ENCODE measurements around the gene ABHD8. TPM values are rescaled to one million over a fixed set of nuclear protein-coding genes. Genes with fewer than 3 reads are reported as not detected.

Gene ABHD8
- 9.9 and 10.9 TPM in 2 replicates for total RNA-seq

GRCh38 chr19:17303167-17303939, at the start of gene ABHD8:
ABHD8 (minus strand) TSS chr19:17303425; CDS start chr19:17301616, 1,809 bp downstream.
- H3K27ac Mint-ChIP-seq = peak within 1 kb of the TSS; percentile 49
- peak within 1 kb of the TSS; percentile 68 for H3K4me3 Mint-ChIP-seq (ENCODE audit: low read depth)
- intact Hi-C loops (cut with micrococcal nuclease) = no loop called here
- H3K4me1 Mint-ChIP-seq (ENCODE audit: low read depth) = peaks cover 27% of the 10 kb centered on the region
- H3K36me3 Mint-ChIP-seq (ENCODE audit: low read depth) = peaks cover 9% of the 10 kb centered on the region
- H3K27me3 Mint-ChIP-seq (ENCODE audit: low read depth) = no peaks in the 10 kb centered on the region
- peak; percentile 92 for DNase-seq (ENCODE audit: low spot score)
- H3K9me3 Mint-ChIP-seq = no peaks in the 10 kb centered on the region

- Mint-ChIP-seq H3K4me1 (ENCODE audit: low read depth) (peaks cover 2% of the 10 kb centered on the region), H3K27ac (no peak overlapping the region), H3K9me3 (no peaks in the 10 kb centered on the region), H3K36me3 (ENCODE audit: low read depth) (no peaks in the 10 kb centered on the region), H3K4me3 (ENCODE audit: low read depth) (no peak overlapping the region), H3K27me3 (ENCODE audit: low read depth) (peaks cover 10% of the 10 kb centered on the region)
- no peak for DNase-seq (ENCODE audit: low spot score)
- intact Hi-C loops (cut with micrococcal nuclease) = no loop called here
Measured at GRCh38 chr19:17352608-17353280, 49.5 kb upstream of the ABHD8 start.

GRCh38 chr19:17351815-17352435, 48.7 kb upstream of the ABHD8 start:
- Mint-ChIP-seq H3K4me3 (ENCODE audit: low read depth) (no peak overlapping the region), H3K27me3 (ENCODE audit: low read depth) (peaks cover 11% of the 10 kb centered on the region), H3K4me1 (ENCODE audit: low read depth) (peaks cover 2% of the 10 kb centered on the region), H3K36me3 (ENCODE audit: low read depth) (no peaks in the 10 kb centered on the region), H3K9me3 (no peaks in the 10 kb centered on the region), H3K27ac (no peak overlapping the region)
- DNase-seq (ENCODE audit: low spot score) = no peak
- intact Hi-C loops (cut with micrococcal nuclease) = no loop called here

GRCh38 chr19:17348700-17349099, 45.5 kb upstream of the ABHD8 start:
- Mint-ChIP-seq H3K36me3 (ENCODE audit: low read depth) (peaks cover 4% of the 10 kb centered on the region), H3K27ac (no peak overlapping the region), H3K4me3 (ENCODE audit: low read depth) (no peak overlapping the region), H3K27me3 (ENCODE audit: low read depth) (peaks cover 11% of the 10 kb centered on the region), H3K9me3 (no peaks in the 10 kb centered on the region), H3K4me1 (ENCODE audit: low read depth) (peaks cover 7% of the 10 kb centered on the region)
- intact Hi-C loops (cut with micrococcal nuclease) = loop anchor here (5.0 kb wide), 1 partner anchor 119 kb away; no protein-coding TSS in a partner anchor
- no peak for DNase-seq (ENCODE audit: low spot score)

GRCh38 chr19:17347877-17348276, 44.7 kb upstream of the ABHD8 start:
- H3K36me3 Mint-ChIP-seq (ENCODE audit: low read depth) = peaks cover 4% of the 10 kb centered on the region
- intact Hi-C loops (cut with micrococcal nuclease) = loop anchor here (5.0 kb wide), 1 partner anchor 119 kb away; no protein-coding TSS in a partner anchor
- no peak overlapping the region for H3K27ac Mint-ChIP-seq
- no peak for DNase-seq (ENCODE audit: low spot score)
- H3K27me3 Mint-ChIP-seq (ENCODE audit: low read depth) = peaks cover 11% of the 10 kb centered on the region
- no peak overlapping the region for H3K4me3 Mint-ChIP-seq (ENCODE audit: low read depth)
- H3K9me3 Mint-ChIP-seq = no peaks in the 10 kb centered on the region
- H3K4me1 Mint-ChIP-seq (ENCODE audit: low read depth) = peaks cover 7% of the 10 kb centered on the region

- Mint-ChIP-seq H3K27me3 (ENCODE audit: low read depth) (peaks cover 11% of the 10 kb centered on the region), H3K4me1 (ENCODE audit: low read depth) (peaks cover 7% of the 10 kb centered on the region), H3K9me3 (no peaks in the 10 kb centered on the region), H3K4me3 (ENCODE audit: low read depth) (no peak overlapping the region), H3K36me3 (ENCODE audit: low read depth) (peaks cover 4% of the 10 kb centered on the region), H3K27ac (no peak overlapping the region)
- intact Hi-C loops (cut with micrococcal nuclease) = loop anchor here (5.0 kb wide), 1 partner anchor 120 kb away; no protein-coding TSS in a partner anchor
- DNase-seq (ENCODE audit: low spot score) = no peak
Measured at GRCh38 chr19:17347361-17347760, 44.1 kb upstream of the ABHD8 start.

- peaks cover 11% of the 10 kb centered on the region for H3K27me3 Mint-ChIP-seq (ENCODE audit: low read depth)
- H3K4me3 Mint-ChIP-seq (ENCODE audit: low read depth) = no peak overlapping the region
- H3K9me3 Mint-ChIP-seq = no peaks in the 10 kb centered on the region
- H3K27ac Mint-ChIP-seq = no peak overlapping the region
- peaks cover 4% of the 10 kb centered on the region for H3K36me3 Mint-ChIP-seq (ENCODE audit: low read depth)
- H3K4me1 Mint-ChIP-seq (ENCODE audit: low read depth) = peaks cover 7% of the 10 kb centered on the region
- intact Hi-C loops (cut with micrococcal nuclease) = loop anchor here (1.0 to 5.0 kb wide), 2 partner anchors 40 to 121 kb away; no protein-coding TSS in a partner anchor
- peak; percentile 70 for DNase-seq (ENCODE audit: low spot score)
Measured at GRCh38 chr19:17346109-17346671, 43.0 kb upstream of the ABHD8 start.

GRCh38 chr19:17341845-17342244, 38.6 kb upstream of the ABHD8 start:
- DNase-seq (ENCODE audit: low spot score) = no peak
- intact Hi-C loops (cut with micrococcal nuclease) = no loop called here
- Mint-ChIP-seq H3K4me1 (ENCODE audit: low read depth) (peaks cover 5% of the 10 kb centered on the region), H3K4me3 (ENCODE audit: low read depth) (no peak overlapping the region), H3K27ac (no peak overlapping the region), H3K9me3 (no peaks in the 10 kb centered on the region), H3K27me3 (ENCODE audit: low read depth) (no peaks in the 10 kb centered on the region), H3K36me3 (ENCODE audit: low read depth) (peaks cover 17% of the 10 kb centered on the region)

GRCh38 chr19:17341386-17341785, 38.2 kb upstream of the ABHD8 start:
- Mint-ChIP-seq H3K27me3 (ENCODE audit: low read depth) (no peaks in the 10 kb centered on the region), H3K9me3 (no peaks in the 10 kb centered on the region), H3K27ac (no peak overlapping the region), H3K4me3 (ENCODE audit: low read depth) (no peak overlapping the region), H3K4me1 (ENCODE audit: low read depth) (peaks cover 5% of the 10 kb centered on the region), H3K36me3 (ENCODE audit: low read depth) (peaks cover 17% of the 10 kb centered on the region)
- intact Hi-C loops (cut with micrococcal nuclease) = no loop called here
- DNase-seq (ENCODE audit: low spot score) = no peak

GRCh38 chr19:17340871-17341357, 37.7 kb upstream of the ABHD8 start:
- no peak for DNase-seq (ENCODE audit: low spot score)
- Mint-ChIP-seq H3K27me3 (ENCODE audit: low read depth) (no peaks in the 10 kb centered on the region), H3K9me3 (no peaks in the 10 kb centered on the region), H3K36me3 (ENCODE audit: low read depth) (peaks cover 17% of the 10 kb centered on the region), H3K4me1 (ENCODE audit: low read depth) (peaks cover 1% of the 10 kb centered on the region), H3K4me3 (ENCODE audit: low read depth) (no peak overlapping the region), H3K27ac (no peak overlapping the region)
- intact Hi-C loops (cut with micrococcal nuclease) = no loop called here

GRCh38 chr19:17340302-17340870, 37.2 kb upstream of the ABHD8 start:
- Mint-ChIP-seq H3K4me1 (ENCODE audit: low read depth) (peaks cover 1% of the 10 kb centered on the region), H3K9me3 (no peaks in the 10 kb centered on the region), H3K36me3 (ENCODE audit: low read depth) (peaks cover 17% of the 10 kb centered on the region), H3K27ac (no peak overlapping the region), H3K4me3 (ENCODE audit: low read depth) (no peak overlapping the region), H3K27me3 (ENCODE audit: low read depth) (no peaks in the 10 kb centered on the region)
- intact Hi-C loops (cut with micrococcal nuclease) = no loop called here
- no peak for DNase-seq (ENCODE audit: low spot score)

- H3K27me3 Mint-ChIP-seq (ENCODE audit: low read depth) = no peaks in the 10 kb centered on the region
- intact Hi-C loops (cut with micrococcal nuclease) = loop anchor here (5.0 kb wide), 2 partner anchors 47 to 68 kb away; partner anchors contain the start of gene BST2
- peaks cover 16% of the 10 kb centered on the region for H3K36me3 Mint-ChIP-seq (ENCODE audit: low read depth)
- no peak for DNase-seq (ENCODE audit: low spot score)
- H3K27ac Mint-ChIP-seq = no peak overlapping the region
- peak overlapping the region; percentile 84 for H3K4me3 Mint-ChIP-seq (ENCODE audit: low read depth)
- no peaks in the 10 kb centered on the region for H3K9me3 Mint-ChIP-seq
- peaks cover 7% of the 10 kb centered on the region for H3K4me1 Mint-ChIP-seq (ENCODE audit: low read depth)
Measured at GRCh38 chr19:17339088-17339741, 36.0 kb upstream of the ABHD8 start.
